Left ventricle myocardium inferior (tissue), 1 donor: Measurements from ENCODE around the gene PVALEF. TPM values are rescaled to one million over a fixed set of nuclear protein-coding genes. Genes with fewer than 3 reads are reported as not detected.

ENCODE experiments used
- DNase-seq: peaks from one replicate; pipeline ENCODE4 v3.0.0-alpha.2; 2020
- H3K27ac ChIP-seq: fragments of 200-600 bp; replicated peaks from 2 replicates; pipeline ENCODE4 v1.8.0; 2021
- H3K27me3 ChIP-seq: fragments of 200-600 bp; 2 replicates; pipeline ENCODE4 v1.8.0; 2021; ENCODE audit warnings: low read depth
- H3K36me3 ChIP-seq: fragments of 200-600 bp; 2 replicates; pipeline ENCODE4 v1.8.0; 2021
- H3K4me1 ChIP-seq: fragments of 200-600 bp; 2 replicates; pipeline ENCODE4 v1.8.0; 2021
- H3K4me3 ChIP-seq: fragments of 200-600 bp; 2 replicates; pipeline ENCODE4 v1.8.0; 2021; ENCODE audit warnings: mild to moderate bottlenecking, moderate library complexity
- H3K9me3 ChIP-seq: fragments of 200-600 bp; replicated peaks from 2 replicates; pipeline ENCODE4 v1.8.0; 2021
- intact Hi-C: fragments of 100-400 bp; cut with micrococcal nuclease; formaldehyde crosslinking; loops from one replicate; pipeline ENCODE4 v1.11.0; 2022
- total RNA-seq: library from RNA; stranded (reverse); fragmentation: NEBNext Ultra II Directional; extraction: Animal tissue kit (Norgen Biotek cat#: 25700); gene quantifications from one replicate; pipeline ENCODE4 v1.2.1, GENCODE V29; 2021
- TF ChIP-seq, protein P1 (sequence below): fragments of 200-600 bp; IDR thresholded peaks from 2 replicates; pipeline ENCODE4 v1.8.0; 2021; ENCODE audit warnings: antibody characterized with exemption, mild to moderate bottlenecking, borderline replicate concordance
- donor health status: DM: no; HTN: yes; CAD: no; lungs with severe emphysema.

The PVALEF gene
- total RNA-seq, 1 donor from 2014 or later = not detected

DNA sequence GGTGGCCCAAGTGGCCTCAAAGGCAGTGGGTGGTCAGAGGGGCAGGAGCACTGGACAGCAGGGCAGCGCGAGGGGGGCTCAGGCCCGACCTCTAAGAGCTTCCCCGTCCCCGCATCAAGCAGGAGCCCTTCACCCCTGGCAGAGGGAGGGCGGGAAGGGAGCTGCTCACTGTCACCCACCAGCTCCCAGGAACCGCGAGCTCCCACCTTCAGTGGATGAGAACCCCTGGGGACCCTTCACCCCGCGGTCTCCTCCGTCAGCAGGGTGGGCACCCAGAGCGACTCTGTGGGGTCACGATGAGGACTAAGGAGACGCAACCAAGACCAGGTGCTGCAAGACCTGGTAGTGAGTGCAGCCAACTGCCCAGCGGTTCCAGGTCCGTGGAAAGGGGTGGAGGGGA, 43.8 kb downstream of the PVALEF start:
- peaks cover 6% of the 10 kb centered on the region for H3K36me3 ChIP-seq
- H3K4me1 ChIP-seq = no peaks in the 10 kb centered on the region
- no peak overlapping the region for H3K27ac ChIP-seq
- H3K27me3 ChIP-seq = no peaks in the 10 kb centered on the region
- H3K9me3 ChIP-seq = no peaks in the 10 kb centered on the region
- intact Hi-C loops = no loop called here
- DNase-seq = no peak
- no peak overlapping the region for H3K4me3 ChIP-seq
- TF ChIP-seq, protein P1, sequence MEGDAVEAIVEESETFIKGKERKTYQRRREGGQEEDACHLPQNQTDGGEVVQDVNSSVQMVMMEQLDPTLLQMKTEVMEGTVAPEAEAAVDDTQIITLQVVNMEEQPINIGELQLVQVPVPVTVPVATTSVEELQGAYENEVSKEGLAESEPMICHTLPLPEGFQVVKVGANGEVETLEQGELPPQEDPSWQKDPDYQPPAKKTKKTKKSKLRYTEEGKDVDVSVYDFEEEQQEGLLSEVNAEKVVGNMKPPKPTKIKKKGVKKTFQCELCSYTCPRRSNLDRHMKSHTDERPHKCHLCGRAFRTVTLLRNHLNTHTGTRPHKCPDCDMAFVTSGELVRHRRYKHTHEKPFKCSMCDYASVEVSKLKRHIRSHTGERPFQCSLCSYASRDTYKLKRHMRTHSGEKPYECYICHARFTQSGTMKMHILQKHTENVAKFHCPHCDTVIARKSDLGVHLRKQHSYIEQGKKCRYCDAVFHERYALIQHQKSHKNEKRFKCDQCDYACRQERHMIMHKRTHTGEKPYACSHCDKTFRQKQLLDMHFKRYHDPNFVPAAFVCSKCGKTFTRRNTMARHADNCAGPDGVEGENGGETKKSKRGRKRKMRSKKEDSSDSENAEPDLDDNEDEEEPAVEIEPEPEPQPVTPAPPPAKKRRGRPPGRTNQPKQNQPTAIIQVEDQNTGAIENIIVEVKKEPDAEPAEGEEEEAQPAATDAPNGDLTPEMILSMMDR = no peak

DNA sequence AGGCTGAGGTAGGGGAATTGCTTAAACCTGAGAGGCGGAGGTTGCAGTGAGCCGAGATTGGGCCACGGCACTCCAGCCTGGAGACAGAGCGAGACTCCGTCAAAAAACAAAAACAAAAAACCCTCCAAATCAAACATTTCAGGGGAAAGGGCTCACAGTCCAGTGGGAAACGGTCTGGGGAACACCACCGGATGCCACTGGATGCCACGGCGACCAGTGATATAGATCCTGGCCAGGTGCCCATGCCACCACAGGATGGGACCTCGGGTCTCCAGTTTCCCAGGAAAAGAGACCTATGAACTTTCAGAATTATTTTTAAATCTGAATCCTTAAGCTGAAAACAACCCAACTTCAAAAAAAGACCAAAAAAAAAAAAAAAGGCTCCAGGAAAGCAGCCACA, 45.2 kb downstream of the PVALEF start:
- H3K27ac ChIP-seq = no peak overlapping the region
- intact Hi-C loops = no loop called here

DNA sequence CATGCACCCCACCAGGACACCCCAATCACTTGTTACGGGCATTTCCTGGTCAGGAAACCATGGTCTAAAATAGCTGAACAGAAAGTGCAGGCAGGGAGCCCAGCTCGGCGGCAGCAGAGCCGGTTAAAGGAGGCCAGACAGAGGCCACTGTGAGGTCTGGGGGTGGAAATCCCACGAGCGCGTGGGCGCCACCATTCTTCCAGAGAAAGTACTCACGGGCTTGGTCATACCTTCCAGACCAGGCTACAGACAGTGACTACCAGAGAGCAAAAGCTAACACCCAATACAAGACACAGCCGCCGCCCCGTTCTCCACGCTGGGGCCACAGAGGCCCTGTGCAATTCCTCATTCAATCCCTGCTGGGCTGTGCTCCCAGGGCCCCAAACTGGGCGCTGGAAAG, 45.6 kb downstream of the PVALEF start:
- Histone ChIP-seq H3K27ac (no peak overlapping the region), H3K9me3 (no peaks in the 10 kb centered on the region), H3K27me3 (no peaks in the 10 kb centered on the region), H3K4me3 (no peak overlapping the region), H3K36me3 (peaks cover 6% of the 10 kb centered on the region), H3K4me1 (no peaks in the 10 kb centered on the region)
- intact Hi-C loops = no loop called here
- TF ChIP-seq, protein P1 = no peak
- no peak for DNase-seq

More for the DNA sequence above, 45.2 kb downstream of the PVALEF start:
- DNase-seq = no peak
- H3K4me1 ChIP-seq = no peaks in the 10 kb centered on the region
- TF ChIP-seq, protein P1 = no peak
- H3K4me3 ChIP-seq = no peak overlapping the region
- H3K27me3 ChIP-seq = no peaks in the 10 kb centered on the region
- no peaks in the 10 kb centered on the region for H3K9me3 ChIP-seq
- H3K36me3 ChIP-seq = peaks cover 6% of the 10 kb centered on the region

DNA sequence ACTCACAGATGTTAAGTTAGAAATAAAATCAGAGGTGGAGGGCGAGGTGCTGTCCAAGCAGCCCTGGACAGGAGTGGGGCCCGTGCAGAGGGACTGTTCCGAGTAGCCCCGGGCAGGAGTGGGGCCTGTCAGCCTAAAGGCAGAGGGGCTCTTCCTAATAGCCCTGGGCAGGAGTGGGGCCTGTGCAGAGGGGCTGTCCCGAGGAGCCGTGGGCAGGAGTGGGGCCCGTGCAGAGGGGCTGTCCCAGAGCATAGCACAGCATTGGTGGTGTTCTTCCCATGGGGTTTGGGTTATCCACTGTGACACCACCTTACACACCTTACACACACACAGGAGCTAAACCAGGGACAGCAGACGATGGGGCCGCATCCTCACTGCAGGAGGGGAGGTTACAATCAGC, 47.1 kb downstream of the PVALEF start:
- no peaks in the 10 kb centered on the region for H3K9me3 ChIP-seq
- H3K36me3 ChIP-seq = no peaks in the 10 kb centered on the region
- H3K4me1 ChIP-seq = no peaks in the 10 kb centered on the region
- intact Hi-C loops = no loop called here
- no peaks in the 10 kb centered on the region for H3K27me3 ChIP-seq
- no peak overlapping the region for H3K27ac ChIP-seq
- TF ChIP-seq, protein P1 = no peak
- DNase-seq = no peak
- H3K4me3 ChIP-seq = no peak overlapping the region

DNA sequence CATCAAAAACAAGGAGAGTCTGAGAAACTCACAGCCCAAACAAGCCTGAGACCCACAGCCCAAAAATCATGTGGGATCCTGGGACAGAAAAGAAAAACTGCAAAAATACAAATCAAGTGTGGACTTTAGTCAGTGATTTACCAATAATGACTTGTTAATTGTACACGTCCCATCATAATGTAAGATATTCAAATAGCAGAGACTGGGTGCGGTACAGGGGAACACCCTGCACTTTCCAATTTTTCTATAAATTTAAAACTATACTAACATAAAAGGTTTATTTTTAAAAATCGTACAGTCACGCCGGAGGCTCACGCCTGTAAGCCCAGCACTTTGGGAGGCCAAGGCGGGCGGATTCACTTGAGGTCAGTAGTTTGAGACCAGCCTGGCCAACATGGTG, 48.7 kb downstream of the PVALEF start:
- no peaks in the 10 kb centered on the region for H3K4me1 ChIP-seq
- TF ChIP-seq, protein P1 = no peak
- no peak overlapping the region for H3K4me3 ChIP-seq
- H3K27ac ChIP-seq = no peak overlapping the region
- H3K9me3 ChIP-seq = no peaks in the 10 kb centered on the region
- H3K27me3 ChIP-seq = no peaks in the 10 kb centered on the region
- H3K36me3 ChIP-seq = peaks cover 6% of the 10 kb centered on the region
- intact Hi-C loops = no loop called here
- DNase-seq = no peak

DNA sequence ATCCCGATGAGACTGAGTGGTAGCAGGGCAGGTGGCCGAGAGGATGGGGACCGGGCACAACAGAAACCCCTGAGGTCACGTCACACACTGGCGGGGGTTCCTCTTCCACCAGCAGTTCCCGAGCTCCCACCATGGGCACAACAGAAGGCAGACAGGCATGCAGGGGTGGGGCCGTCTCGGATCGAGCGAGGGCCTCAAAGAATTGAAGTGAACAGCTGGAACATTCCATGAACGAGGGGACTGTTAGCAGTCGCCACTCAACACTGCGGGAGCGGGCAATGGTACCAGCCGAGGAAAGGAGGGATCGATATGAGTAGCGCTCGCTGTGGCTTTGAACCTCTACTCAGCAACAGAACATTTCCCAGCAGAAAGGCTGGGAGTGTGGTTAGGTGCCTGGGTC, 52.2 kb downstream of the PVALEF start:
- Histone ChIP-seq H3K4me1 (peaks cover 15% of the 10 kb centered on the region), H3K27ac (no peak overlapping the region), H3K27me3 (no peaks in the 10 kb centered on the region), H3K9me3 (no peaks in the 10 kb centered on the region), H3K4me3 (no peak overlapping the region), H3K36me3 (peaks cover 13% of the 10 kb centered on the region)
- intact Hi-C loops = no loop called here
- no peak for DNase-seq
- TF ChIP-seq, protein P1 = no peak
